IMR-90 (cell line): ENCODE measurements around the gene HJURP. TPM values are rescaled to one million over a fixed set of nuclear protein-coding genes. Genes with fewer than 3 reads are reported as not detected.
A peak's percentile ranks its signal among the peaks of the same experiment; 100 is the strongest.

Source experiments
- ATAC-seq: fragments of 200-7000 bp; cut with Tn5 transposase; 2 replicates; pipeline ENCODE4 v1.9.1; 2020; ENCODE audit warnings: low read depth, mild to moderate bottlenecking, moderate library complexity
- BruUV-seq: library from RNA; stranded (reverse); fragments of 400-500 nt; replicated peaks from 2 replicates; lab custom pipeline; 2021; lab: Mats Ljungman, UMichigan
- CTCF ChIA-PET: fragments of 300-600 bp; formaldehyde crosslinking; extraction: SDS; loops from one replicate; lab custom pipeline; 2021; ENCODE audit warnings: antibody characterized with exemption; lab: Yijun Ruan, JAX
- POLR2A ChIA-PET: fragments of 300-600 bp; sonication (Branson Sonifier 250); formaldehyde crosslinking; loops from one replicate; lab custom pipeline; 2022; ENCODE audit warnings: antibody characterized with exemption; ENCODE audit not compliant: unreplicated experiment; lab: Charles Lee
- DNase-seq: peaks from one replicate; pipeline ENCODE4 v3.0.0; 2013
- H2AFZ ChIP-seq: replicated peaks from 2 replicates; pipeline ENCODE3; 2013; ENCODE audit warnings: low read length, mild to moderate bottlenecking; ENCODE audit not compliant: poor library complexity
- H2AK5ac ChIP-seq: 2 replicates; pipeline ENCODE4 v1.6.1; 2013; ENCODE audit warnings: low read depth, low read length, inconsistent platforms
- H2AK9ac ChIP-seq: replicated peaks from 2 replicates; pipeline ENCODE3; 2013; ENCODE audit warnings: mild to moderate bottlenecking, low read depth, low read length, moderate library complexity; ENCODE audit not compliant: poor library complexity
- H2BK120ac ChIP-seq: 2 replicates; pipeline ENCODE4 v1.6.1; 2013; ENCODE audit warnings: low read depth, low read length, inconsistent platforms
- H2BK15ac ChIP-seq: 3 replicates; pipeline ENCODE4 v1.6.1; 2013; ENCODE audit warnings: low read depth, low read length, inconsistent platforms
- H2BK20ac ChIP-seq: 2 replicates; pipeline ENCODE4 v1.6.1; 2013; ENCODE audit warnings: low read depth, mild to moderate bottlenecking, inconsistent platforms, low read length, moderate library complexity
- H2BK5ac ChIP-seq: 2 replicates; pipeline ENCODE4 v1.6.1; 2013; ENCODE audit warnings: mild to moderate bottlenecking, low read depth, low read length, inconsistent platforms; ENCODE audit not compliant: poor library complexity, severe bottlenecking
- H3K14ac ChIP-seq: replicated peaks from 2 replicates; pipeline ENCODE4 v1.6.1; 2013; ENCODE audit warnings: low read depth, low read length, inconsistent platforms
- H3K18ac ChIP-seq: 2 replicates; pipeline ENCODE4 v1.6.1; 2013; ENCODE audit warnings: low read depth, low read length, control low read depth
- H3K23ac ChIP-seq: 2 replicates; pipeline ENCODE4 v1.6.1; 2013; ENCODE audit warnings: low read depth, low read length, inconsistent platforms
- H3K27ac ChIP-seq: 2 replicates; pipeline ENCODE4 v1.5.1; 2013; ENCODE audit warnings: mild to moderate bottlenecking, control low read depth, low read length; ENCODE audit not compliant: insufficient read depth
- H3K27me3 ChIP-seq: 2 replicates; pipeline ENCODE4 v1.6.1; 2013; ENCODE audit warnings: low read length; ENCODE audit not compliant: control insufficient read depth, insufficient read depth
- H3K36me3 ChIP-seq: 2 replicates; pipeline ENCODE4 v1.6.1; 2013; ENCODE audit warnings: low read length, mixed read lengths; ENCODE audit not compliant: control insufficient read depth, insufficient read depth
- H3K4ac ChIP-seq: 2 replicates; pipeline ENCODE4 v1.6.1; 2013; ENCODE audit warnings: low read depth, low read length, inconsistent platforms
- H3K4me1 ChIP-seq: 2 replicates; pipeline ENCODE4 v1.6.1; 2013; ENCODE audit warnings: low read length, mixed read lengths; ENCODE audit not compliant: control insufficient read depth, insufficient read depth
- H3K4me2 ChIP-seq: 2 replicates; pipeline ENCODE4 v1.6.1; 2013; ENCODE audit warnings: low read depth, mild to moderate bottlenecking, control low read depth, low read length, moderate library complexity
- H3K4me3 ChIP-seq: 2 replicates; pipeline ENCODE4 v1.5.1; 2013; ENCODE audit warnings: low read depth, mild to moderate bottlenecking, control low read depth, low read length, moderate library complexity; ENCODE audit not compliant: insufficient read depth
- H3K56ac ChIP-seq: 2 replicates; pipeline ENCODE4 v1.6.1; 2013; ENCODE audit warnings: low read length, inconsistent platforms; ENCODE audit not compliant: insufficient read depth; ENCODE audit errors: extremely low read depth
- H3K79me1 ChIP-seq, 2 experiments: 2 replicates each; pipeline ENCODE4 v1.6.1; 2013; ENCODE audit warnings: low read length in 2 of 2, inconsistent platforms in 1 of 2, low read depth in 1 of 2
- H3K9ac ChIP-seq: 2 replicates; pipeline ENCODE4 v1.6.1; 2013; ENCODE audit warnings: low read depth, low read length, control low read depth
- H3K9me1 ChIP-seq: 2 replicates; pipeline ENCODE4 v1.6.1; 2013; ENCODE audit warnings: low read length, inconsistent platforms; ENCODE audit not compliant: insufficient read depth
- H3K9me3 ChIP-seq: 2 replicates; pipeline ENCODE4 v1.6.1; 2013; ENCODE audit warnings: low read length; ENCODE audit not compliant: control insufficient read depth, insufficient read depth
- H4K20me1 ChIP-seq: 2 replicates; pipeline ENCODE4 v1.6.1; 2013; ENCODE audit warnings: low read length, inconsistent platforms; ENCODE audit not compliant: insufficient read depth
- H4K5ac ChIP-seq: 2 replicates; pipeline ENCODE4 v1.6.1; 2013; ENCODE audit warnings: mild to moderate bottlenecking, low read depth, low read length, control low read depth
- H4K8ac ChIP-seq, 2 experiments: 2 replicates each; pipeline ENCODE4 v1.6.1; 2013; ENCODE audit warnings: low read depth in 2 of 2, low read length in 2 of 2, control low read depth in 1 of 2, inconsistent platforms in 1 of 2
- H4K91ac ChIP-seq: 2 replicates; pipeline ENCODE4 v1.6.1; 2013; ENCODE audit warnings: low read depth, low read length, inconsistent platforms; ENCODE audit not compliant: insufficient read depth
- BHLHE40 ChIP-seq: fragments of 150-350 bp; IDR thresholded peaks from 2 replicates; pipeline ENCODE4 v1.6.1; 2016; ENCODE audit warnings: mild to moderate bottlenecking, low read depth, low read length
- CEBPB ChIP-seq: IDR thresholded peaks from 2 replicates; pipeline ENCODE4 v1.6.1; 2012; ENCODE audit warnings: low read depth, low read length, improper control_type of control experiment
- CHD1 ChIP-seq: IDR thresholded peaks from 2 replicates; pipeline ENCODE4 v1.6.1; 2012; ENCODE audit warnings: low read depth, low read length, improper control_type of control experiment
- FOS ChIP-seq: fragments of 150-350 bp; IDR thresholded peaks from 2 replicates; pipeline ENCODE4 v1.6.1; 2016; ENCODE audit warnings: low read depth, low read length
- MAFK ChIP-seq: IDR thresholded peaks from 2 replicates; pipeline ENCODE4 v1.6.1; 2012; ENCODE audit warnings: low read depth, low read length, improper control_type of control experiment
- MAZ ChIP-seq: IDR thresholded peaks from 2 replicates; pipeline ENCODE4 v1.6.1; 2012; ENCODE audit warnings: low read depth, mild to moderate bottlenecking, low read length, improper control_type of control experiment, moderate library complexity, borderline replicate concordance
- MXI1 ChIP-seq: IDR thresholded peaks from 2 replicates; pipeline ENCODE4 v1.6.1; 2012; ENCODE audit warnings: low read depth, mild to moderate bottlenecking, low read length, moderate library complexity, borderline replicate concordance
- NFE2L2 ChIP-seq: fragments of 150-350 bp; IDR thresholded peaks from 2 replicates; pipeline ENCODE4 v1.6.1; 2016; ENCODE audit warnings: low read depth, mild to moderate bottlenecking, low read length
- POLR2A ChIP-seq: IDR thresholded peaks from 2 replicates; pipeline ENCODE4 v1.6.1; 2012; ENCODE audit warnings: mild to moderate bottlenecking, low read depth, low read length
- RAD21 ChIP-seq: IDR thresholded peaks from 2 replicates; pipeline ENCODE4 v1.6.1; 2012; ENCODE audit warnings: low read length, improper control_type of control experiment
- RFX5 ChIP-seq: IDR thresholded peaks from 2 replicates; pipeline ENCODE4 v1.8.0; 2012; ENCODE audit warnings: low read depth, mild to moderate bottlenecking, low read length, moderate library complexity
- SMC3 ChIP-seq: fragments of 150-350 bp; IDR thresholded peaks from 2 replicates; pipeline ENCODE4 v1.6.1; 2016; ENCODE audit warnings: low read depth, mild to moderate bottlenecking, antibody characterized with exemption, low read length, moderate library complexity
- WGBS, 2 experiments: methylation state at CpG; one replicate each; pipeline versions ENCODE4 v1.1.5 to v1.1.7; 2013; ENCODE audit warnings: missing lambda C conversion rate in 2 of 2; ENCODE audit not compliant: insufficient read length in 1 of 2; ENCODE audit errors: extremely low coverage in 2 of 2; 5-methylcytosine and 5-hydroxymethylcytosine counted together
- dilution Hi-C: fragments of 300-500 bp; cut with HindIII; formaldehyde crosslinking; loops from one replicate; pipeline ENCODE4 v1.14.3; 2018; ENCODE audit warnings: low sequenced_read_pairs; ENCODE audit not compliant: unreplicated experiment
- in situ Hi-C: fragments of 300-500 bp; cut with MboI; formaldehyde crosslinking; loops from 3 replicates; pipeline ENCODE4 v1.14.3; 2019; ENCODE audit warnings: low sequenced_read_pairs, inconsistent platforms, mixed read lengths
- intact Hi-C: fragments of 100-400 bp; cut with micrococcal nuclease; formaldehyde crosslinking; loops from 2 replicates; pipeline ENCODE4 v1.10.0; 2022
- polyA plus RNA-seq, 3 experiments: library from polyadenylated mRNA; depleted of rRNA; stranded (reverse); fragments of >200 nt; gene quantifications; 2 replicates each; pipeline ENCODE4 v1.2.3, GENCODE V29; 2012; ENCODE audit warnings: low replicate concordance in 1 of 3
- total RNA-seq: library from RNA; depleted of rRNA; stranded (reverse); fragments of >200 nt; gene quantifications from 2 replicates; pipeline ENCODE4 v1.2.3, GENCODE V29; 2012
- TF ChIP-seq, protein P1 (sequence below): conservative IDR thresholded peaks from 2 replicates; pipeline ENCODE4 v1.5.1; 2012; ENCODE audit warnings: mild to moderate bottlenecking, low read depth, low read length, improper control_type of control experiment
- TF ChIP-seq, protein P2 (sequence below): fragments of 150-350 bp; IDR thresholded peaks from 2 replicates; pipeline ENCODE4 v1.6.1; 2017; ENCODE audit warnings: mild to moderate bottlenecking, antibody characterized with exemption, low read length, low read depth
- TF ChIP-seq, protein P3 (sequence below): fragments of 150-350 bp; IDR thresholded peaks from 2 replicates; pipeline ENCODE4 v1.6.1; 2016; ENCODE audit warnings: low read depth, mild to moderate bottlenecking, low read length, moderate library complexity, borderline replicate concordance

HJURP gene
- total and polyA plus RNA-seq, 2 of the 4 experiments (the other 2 are of a cell fraction), result 22.6 to 26.5 TPM

DNA sequence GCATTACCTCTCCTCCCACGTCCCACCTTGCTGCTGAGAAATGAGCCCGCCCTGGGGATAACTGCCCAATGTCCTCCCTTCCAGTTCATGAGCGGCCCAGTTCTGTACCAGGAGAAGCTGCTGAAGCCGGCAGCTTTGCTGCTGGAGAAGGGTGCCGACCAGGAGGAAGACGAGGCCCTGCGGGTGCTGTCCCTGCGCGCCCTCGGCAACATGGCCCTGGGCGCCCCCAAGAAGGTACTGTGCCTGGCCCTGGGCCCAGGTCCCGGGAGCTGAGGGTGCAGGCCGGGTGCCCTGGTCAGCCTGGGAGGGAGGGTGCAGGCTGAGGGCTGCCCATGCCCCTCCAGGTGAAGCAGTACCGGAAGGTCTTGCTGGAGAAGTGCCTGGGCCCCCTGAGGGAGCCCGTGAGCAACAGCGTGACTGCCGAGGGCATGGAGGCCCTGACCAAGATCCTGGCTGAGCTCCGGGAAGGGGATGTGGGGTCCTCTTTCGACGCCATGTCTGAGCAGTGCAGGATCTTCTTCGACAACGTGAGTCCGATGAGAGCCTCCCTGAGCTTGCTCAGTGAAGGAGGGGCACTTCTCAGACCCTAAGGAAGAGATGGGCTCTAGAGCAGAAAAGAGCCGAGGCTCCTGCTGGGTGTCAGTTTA lies 25.7 kb downstream of the HJURP start:
- no peaks in the 10 kb centered on the region for H3K9me3 ChIP-seq
- no peak overlapping the region for H2AK9ac ChIP-seq
- H2AFZ ChIP-seq, result peak overlapping the region; percentile 62
- H3K27ac ChIP-seq, result no peak overlapping the region
- no peak overlapping the region for H2BK20ac ChIP-seq
- no peak overlapping the region for H3K18ac ChIP-seq
- WGBS, 2 experiments, result 67% methylated on average over 11 of the region's 24 CpGs; no CpG with 5 or more reads in 1 of the 2 experiments
- H3K4me3 ChIP-seq, result no peak overlapping the region
- H3K9me1 ChIP-seq, result no peaks in the 10 kb centered on the region
- H3K56ac ChIP-seq, result no peak overlapping the region
- peaks cover 2% of the 10 kb centered on the region for H3K27me3 ChIP-seq
- H3K23ac ChIP-seq, result no peak overlapping the region
- ATAC-seq (no peak), DNase-seq (no peak)
- BruUV-seq, result no TSS peak
- ChIA-PET POLR2A (no interaction called here), CTCF (no interaction called here)
- no peak overlapping the region for H3K14ac ChIP-seq
- peaks cover 0 to 8% of the 10 kb centered on the region in 2 experiments; a peak in 2 of 4 replicates for H3K79me1 ChIP-seq
- no peak overlapping the region for H3K4me2 ChIP-seq
- H2BK5ac ChIP-seq, result no peak overlapping the region
- peaks cover 3% of the 10 kb centered on the region for H3K4me1 ChIP-seq
- no peak overlapping the region for H4K8ac ChIP-seq
- TF ChIP-seq, protein P1, sequence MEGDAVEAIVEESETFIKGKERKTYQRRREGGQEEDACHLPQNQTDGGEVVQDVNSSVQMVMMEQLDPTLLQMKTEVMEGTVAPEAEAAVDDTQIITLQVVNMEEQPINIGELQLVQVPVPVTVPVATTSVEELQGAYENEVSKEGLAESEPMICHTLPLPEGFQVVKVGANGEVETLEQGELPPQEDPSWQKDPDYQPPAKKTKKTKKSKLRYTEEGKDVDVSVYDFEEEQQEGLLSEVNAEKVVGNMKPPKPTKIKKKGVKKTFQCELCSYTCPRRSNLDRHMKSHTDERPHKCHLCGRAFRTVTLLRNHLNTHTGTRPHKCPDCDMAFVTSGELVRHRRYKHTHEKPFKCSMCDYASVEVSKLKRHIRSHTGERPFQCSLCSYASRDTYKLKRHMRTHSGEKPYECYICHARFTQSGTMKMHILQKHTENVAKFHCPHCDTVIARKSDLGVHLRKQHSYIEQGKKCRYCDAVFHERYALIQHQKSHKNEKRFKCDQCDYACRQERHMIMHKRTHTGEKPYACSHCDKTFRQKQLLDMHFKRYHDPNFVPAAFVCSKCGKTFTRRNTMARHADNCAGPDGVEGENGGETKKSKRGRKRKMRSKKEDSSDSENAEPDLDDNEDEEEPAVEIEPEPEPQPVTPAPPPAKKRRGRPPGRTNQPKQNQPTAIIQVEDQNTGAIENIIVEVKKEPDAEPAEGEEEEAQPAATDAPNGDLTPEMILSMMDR, result no peak
- TF ChIP-seq, protein P2, sequence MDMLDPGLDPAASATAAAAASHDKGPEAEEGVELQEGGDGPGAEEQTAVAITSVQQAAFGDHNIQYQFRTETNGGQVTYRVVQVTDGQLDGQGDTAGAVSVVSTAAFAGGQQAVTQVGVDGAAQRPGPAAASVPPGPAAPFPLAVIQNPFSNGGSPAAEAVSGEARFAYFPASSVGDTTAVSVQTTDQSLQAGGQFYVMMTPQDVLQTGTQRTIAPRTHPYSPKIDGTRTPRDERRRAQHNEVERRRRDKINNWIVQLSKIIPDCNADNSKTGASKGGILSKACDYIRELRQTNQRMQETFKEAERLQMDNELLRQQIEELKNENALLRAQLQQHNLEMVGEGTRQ, result no peak
- TF ChIP-seq CHD1 (no peak), RAD21 (no peak), MAFK (no peak), BHLHE40 (no peak), RFX5 (no peak), MAZ (no peak), CEBPB (no peak), FOS (no peak), SMC3 (no peak), POLR2A (no peak), NFE2L2 (no peak), MXI1 (no peak)
- TF ChIP-seq, protein P3, sequence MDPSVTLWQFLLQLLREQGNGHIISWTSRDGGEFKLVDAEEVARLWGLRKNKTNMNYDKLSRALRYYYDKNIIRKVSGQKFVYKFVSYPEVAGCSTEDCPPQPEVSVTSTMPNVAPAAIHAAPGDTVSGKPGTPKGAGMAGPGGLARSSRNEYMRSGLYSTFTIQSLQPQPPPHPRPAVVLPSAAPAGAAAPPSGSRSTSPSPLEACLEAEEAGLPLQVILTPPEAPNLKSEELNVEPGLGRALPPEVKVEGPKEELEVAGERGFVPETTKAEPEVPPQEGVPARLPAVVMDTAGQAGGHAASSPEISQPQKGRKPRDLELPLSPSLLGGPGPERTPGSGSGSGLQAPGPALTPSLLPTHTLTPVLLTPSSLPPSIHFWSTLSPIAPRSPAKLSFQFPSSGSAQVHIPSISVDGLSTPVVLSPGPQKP, result no peak
- intact Hi-C loops (no loop called here), dilution Hi-C loops (no loop called here), in situ Hi-C loops (loop anchor here (25.0 kb wide), 1 partner anchor 366 kb away; no protein-coding TSS in a partner anchor)
- H3K36me3 ChIP-seq, result no peaks in the 10 kb centered on the region
- H4K20me1 ChIP-seq, result no peaks in the 10 kb centered on the region
- no peak overlapping the region for H2AK5ac ChIP-seq
- H4K91ac ChIP-seq, result no peak overlapping the region
- no peak overlapping the region for H3K4ac ChIP-seq
- H2BK15ac ChIP-seq, result no peak overlapping the region
- H2BK120ac ChIP-seq, result no peak overlapping the region
- H3K9ac ChIP-seq, result no peak overlapping the region
- no peak overlapping the region for H4K5ac ChIP-seq
